ENCODE data around the gene EIPR1. TPM values are rescaled to one million over a fixed set of nuclear protein-coding genes. Genes with fewer than 3 reads are reported as not detected.

Gene EIPR1
- total and polyA plus RNA-seq, 2 donors (not counting 3 experiments of a cell fraction or from before 2014, with no cell fraction given) = 30.8 to 57.3 TPM

- ChIA-PET CTCF (no interaction called here), POLR2A (no interaction called here)
- Histone ChIP-seq H3K27me3 (ENCODE audit: control insufficient read depth in 2 of 2, insufficient read depth in 2 of 2, low read length in 2 of 2) (no peaks in the 10 kb centered on the region), H3K9me3 (replicated peaks; ENCODE audit: control insufficient read depth, insufficient read depth, low read length) (no peaks in the 10 kb centered on the region), H4K20me1 (replicated peaks; ENCODE audit: control insufficient read depth, extremely low read depth, insufficient read depth, low read length) (no peaks in the 10 kb centered on the region), H3K36me3 (ENCODE audit: control insufficient read depth in 2 of 2, extremely low read depth in 1 of 2, insufficient read depth in 2 of 2, low read length in 2 of 2) (no peaks in the 10 kb centered on the region), H2AFZ (ENCODE audit: low read depth, low read length) (no peak overlapping the region), H3K4me2 (ENCODE audit: insufficient read depth, low read length) (no peak overlapping the region), H3K27ac (ENCODE audit: insufficient read depth, low read depth, low read length) (no peak overlapping the region), H3K9me1 (replicated peaks; ENCODE audit: control insufficient read depth, extremely low read depth, insufficient read depth, low read length) (no peaks in the 10 kb centered on the region), H3K79me2 (ENCODE audit: control insufficient read depth, insufficient read depth, low read length) (no peaks in the 10 kb centered on the region), H3K9ac (replicated peaks; ENCODE audit: extremely low read depth, insufficient read depth, low read length) (no peak overlapping the region), H3K4me3 (replicated peaks in 1 of 3; ENCODE audit: insufficient read depth in 1 of 3, low read depth in 1 of 3, low read length in 3 of 3) (no peak overlapping the region), H3K4me1 (ENCODE audit: control insufficient read depth, extremely low read depth, insufficient read depth, low read length) (no peaks in the 10 kb centered on the region)
- dilution Hi-C loops (cut with MboI; ENCODE audit: extremely low pct_ligation_motif_present, low sequenced_read_pairs) = no loop called here
- intact Hi-C loops (cut with micrococcal nuclease) = no loop called here
- DNase-seq (ENCODE audit: low read depth, low spot score) (peak; percentile 7), FAIRE-seq (no peak)
- no TSS peak for BruUV-seq (replicated peaks)
- no peak for TF ChIP-seq MAX (IDR thresholded peaks at IDR 0.05; ENCODE audit: insufficient read depth, insufficient read length)
- no peak for TF ChIP-seq CTCF (IDR thresholded peaks at IDR 0.05; ENCODE audit: extremely low read depth in 1 of 2, insufficient read depth in 1 of 2, low read depth in 1 of 2, low read length in 2 of 2)
- no peak for TF ChIP-seq EZH2 (IDR thresholded peaks at IDR 0.05; ENCODE audit: borderline replicate concordance, low read depth, low read length, severe bottlenecking)
- TF ChIP-seq MYC (IDR thresholded peaks at IDR 0.05; ENCODE audit: low read depth, low read length) = no peak
- no peak for TF ChIP-seq POLR2A (IDR thresholded peaks at IDR 0.05; ENCODE audit: low read depth, low read length)
- no peak for TF ChIP-seq GATA2 (IDR thresholded peaks at IDR 0.05; ENCODE audit: insufficient read depth, insufficient read length, low read depth, low read length)
Measured at GRCh38 chr2:3173031-3173430, 204.6 kb downstream of the EIPR1 start.
